Endothelial cell of umbilical vein (primary cell): ENCODE results near the gene FBXO11. TPM values are rescaled to one million over a fixed set of nuclear protein-coding genes. Genes with fewer than 3 reads are reported as not detected.

Source experiments
- BruUV-seq: library from RNA; stranded (reverse); fragments of 400-500 nt; replicated peaks from 2 replicates; lab custom pipeline; 2021; lab: Mats Ljungman, UMichigan
- CTCF ChIA-PET: fragments of 300-600, 350-600 bp; sonication (Branson Sonifier 250); formaldehyde crosslinking; loops from one replicate; lab custom pipeline; 2021; ENCODE audit warnings: antibody characterized with exemption, inconsistent platforms; lab: Charles Lee
- POLR2A ChIA-PET: fragments of 300-600, 350-600 bp; sonication (Branson Sonifier 250); formaldehyde crosslinking; loops from one replicate; lab custom pipeline; 2021; ENCODE audit warnings: antibody characterized with exemption, inconsistent platforms; lab: Charles Lee
- DNase-seq: peaks from one replicate; pipeline ENCODE4 v3.0.0-alpha.2; 2011; ENCODE audit warnings: low read depth, low spot score
- FAIRE-seq: peaks from 2 replicates; lab custom pipeline; 2011; peaks lifted over from hg19 to GRCh38; lab: Jason Lieb, UNC
- H2AFZ ChIP-seq: 2 replicates; pipeline ENCODE4 v1.6.0; 2012; ENCODE audit warnings: low read depth, low read length, control low read depth, inconsistent platforms
- H3K27ac ChIP-seq: 2 replicates; pipeline ENCODE4 v1.5.1; 2011; ENCODE audit warnings: low read depth, mild to moderate bottlenecking, control low read depth, low read length, moderate library complexity; ENCODE audit not compliant: insufficient read depth
- H3K27me3 ChIP-seq, 2 experiments: 2 replicates each; pipeline versions ENCODE4 v1.6.0 to v1.6.1; 2011; ENCODE audit warnings: low read length in 2 of 2, mixed read lengths in 1 of 2; ENCODE audit not compliant: control insufficient read depth in 2 of 2, insufficient read depth in 2 of 2
- H3K36me3 ChIP-seq, 2 experiments: 2 replicates in 1 of 2; 3 replicates in 1 of 2; pipeline ENCODE4 v1.5.1; 2011; ENCODE audit warnings: low read length in 2 of 2, mild to moderate bottlenecking in 1 of 2, moderate library complexity in 1 of 2; ENCODE audit not compliant: control insufficient read depth in 2 of 2, insufficient read depth in 2 of 2; ENCODE audit errors: extremely low read depth in 1 of 2
- H3K4me1 ChIP-seq: 3 replicates; pipeline ENCODE4 v1.5.1; 2011; ENCODE audit warnings: mild to moderate bottlenecking, low read length; ENCODE audit not compliant: control insufficient read depth, insufficient read depth; ENCODE audit errors: extremely low read depth
- H3K4me2 ChIP-seq: 2 replicates; pipeline ENCODE4 v1.6.1; 2011; ENCODE audit warnings: low read length, control low read depth, mixed read lengths; ENCODE audit not compliant: insufficient read depth
- H3K4me3 ChIP-seq, 3 experiments: fragments of 200-600 bp in 1 of 3; sonication (generic), shearing (Covaris generic) in 1 of 3; replicated peaks in 1 of 3; 2 replicates each; pipeline ENCODE4 v1.5.1; 2011 to 2016; ENCODE audit warnings: control low read depth in 3 of 3, low read length in 3 of 3, mild to moderate bottlenecking in 2 of 3, inconsistent platforms in 1 of 3, low read depth in 1 of 3, moderate library complexity in 1 of 3; ENCODE audit not compliant: insufficient read depth in 1 of 3
- H3K79me2 ChIP-seq: 2 replicates; pipeline ENCODE4 v1.6.0; 2012; ENCODE audit warnings: low read length, inconsistent platforms; ENCODE audit not compliant: control insufficient read depth, insufficient read depth
- H3K9ac ChIP-seq: replicated peaks from 2 replicates; pipeline ENCODE3; 2011; ENCODE audit warnings: low read length, control low read depth; ENCODE audit not compliant: insufficient read depth; ENCODE audit errors: extremely low read depth
- H3K9me1 ChIP-seq: replicated peaks from 3 replicates; pipeline ENCODE4 v1.6.0; 2011; ENCODE audit warnings: mild to moderate bottlenecking, low read length; ENCODE audit not compliant: control insufficient read depth, insufficient read depth; ENCODE audit errors: extremely low read depth
- H3K9me3 ChIP-seq: replicated peaks from 2 replicates; pipeline ENCODE4 v1.5.1; 2012; ENCODE audit warnings: low read length, inconsistent platforms; ENCODE audit not compliant: control insufficient read depth, insufficient read depth
- H4K20me1 ChIP-seq: replicated peaks from 2 replicates; pipeline ENCODE3; 2011; ENCODE audit warnings: mild to moderate bottlenecking, low read length; ENCODE audit not compliant: control insufficient read depth, insufficient read depth; ENCODE audit errors: extremely low read depth
- EZH2 ChIP-seq: IDR thresholded peaks from 2 replicates; pipeline ENCODE4 v1.6.1; 2012; ENCODE audit warnings: borderline replicate concordance, low read depth, mild to moderate bottlenecking, moderate library complexity, low read length, inconsistent platforms; ENCODE audit not compliant: severe bottlenecking
- FOS ChIP-seq: IDR thresholded peaks from 2 replicates; pipeline ENCODE4 v1.6.1; 2011; ENCODE audit warnings: mild to moderate bottlenecking, low read length, moderate library complexity, borderline replicate concordance; ENCODE audit not compliant: insufficient read depth
- GATA2 ChIP-seq: IDR thresholded peaks from 2 replicates; pipeline ENCODE4 v1.7.0; 2011; ENCODE audit warnings: low read depth, mild to moderate bottlenecking, moderate library complexity, mixed read lengths, low read length; ENCODE audit not compliant: insufficient read length, insufficient read depth
- JUN ChIP-seq: IDR thresholded peaks from 2 replicates; pipeline ENCODE4 v1.6.1; 2011; ENCODE audit warnings: borderline replicate concordance, low read depth; ENCODE audit not compliant: insufficient read length, insufficient read depth
- MYC ChIP-seq: IDR thresholded peaks from one replicate; pipeline ENCODE4 v1.6.1; 2011; ENCODE audit warnings: mild to moderate bottlenecking, low read depth, low read length
- POLR2A ChIP-seq: IDR thresholded peaks from 2 replicates; pipeline ENCODE4 v1.6.1; 2012; ENCODE audit warnings: low read depth, mild to moderate bottlenecking, control low read depth, low read length
- POLR2AphosphoS5 ChIP-seq: IDR thresholded peaks from 2 replicates; pipeline ENCODE4 v1.6.1; 2012; ENCODE audit warnings: low read depth, mild to moderate bottlenecking, control low read depth, low read length, moderate library complexity; ENCODE audit not compliant: insufficient read depth
- dilution Hi-C: fragments of 300-500 bp; cut with MboI; formaldehyde crosslinking; loops from one replicate; pipeline ENCODE4 v1.15.0; 2019; ENCODE audit warnings: low sequenced_read_pairs; ENCODE audit not compliant: extremely low pct_ligation_motif_present
- intact Hi-C: fragments of 100-400 bp; cut with micrococcal nuclease; formaldehyde crosslinking; loops from one replicate; pipeline ENCODE4 v1.10.0; 2022
- polyA plus RNA-seq, 4 experiments: library from polyadenylated mRNA; depleted of rRNA in 3 of 4; stranded (reverse) in 3 of 4; unstranded in 1 of 4; fragments of >200 nt; gene quantifications; 2 replicates each; pipeline versions ENCODE4 v1.2.1 to v1.2.3, GENCODE V29; 2011 to 2012; ENCODE audit warnings: missing spikeins in 1 of 4
- total RNA-seq: library from RNA; stranded (reverse); gene quantifications from 2 replicates; pipeline ENCODE4 v1.2.3, GENCODE V29; 2021
- TF ChIP-seq, protein P1 (sequence below), 2 donors: IDR thresholded peaks; 1 replicate in 1 of 2; 2 replicates in 1 of 2; pipeline ENCODE4 v1.5.1; 2011; ENCODE audit warnings: low read length in 2 of 2, mild to moderate bottlenecking in 2 of 2, moderate library complexity in 2 of 2, control low read depth in 1 of 2, inconsistent platforms in 1 of 2, low read depth in 1 of 2; ENCODE audit not compliant: insufficient read depth in 1 of 2; ENCODE audit errors: extremely low read depth in 1 of 2
- TF ChIP-seq, protein P2 (sequence below): IDR thresholded peaks from 2 replicates; pipeline ENCODE4 v1.6.1; 2011; ENCODE audit not compliant: insufficient read depth, insufficient read length

The FBXO11 gene
- total and polyA plus RNA-seq, 2 donors (not counting 3 experiments of a cell fraction or from before 2014, with no cell fraction given), result 23.4 to 59.6 TPM

DNA sequence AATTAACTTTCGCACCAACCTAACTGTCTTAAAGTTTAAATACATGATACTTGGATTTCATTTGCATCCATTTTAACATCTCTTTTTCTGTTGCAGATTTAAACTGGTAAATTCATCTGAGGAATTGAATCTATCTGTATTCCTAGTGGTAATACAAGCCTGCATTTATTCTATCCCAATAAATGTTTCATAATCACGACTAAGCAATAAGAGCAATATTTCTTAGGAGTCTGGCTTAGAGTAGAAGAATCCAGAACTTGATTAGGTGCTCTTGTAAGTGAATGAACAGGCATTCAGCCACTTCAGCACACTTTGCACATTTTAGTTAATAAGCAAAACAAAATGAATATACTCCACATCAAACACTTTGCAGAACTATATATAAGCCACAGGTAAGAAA lies 96.4 kb downstream of the FBXO11 start:
- Histone ChIP-seq H3K27ac (no peak overlapping the region), H3K4me3 (no peak overlapping the region), H3K4me2 (no peak overlapping the region), H3K36me3 (peaks cover 7 to 38% of the 10 kb centered on the region in 2 experiments), H3K4me1 (no peaks in the 10 kb centered on the region), H3K9me3 (no peaks in the 10 kb centered on the region), H2AFZ (no peak overlapping the region), H3K27me3 (no peaks in the 10 kb centered on the region), H3K79me2 (no peaks in the 10 kb centered on the region), H3K9me1 (no peaks in the 10 kb centered on the region), H4K20me1 (no peaks in the 10 kb centered on the region), H3K9ac (no peak overlapping the region)
- dilution Hi-C loops, result no loop called here
- TF ChIP-seq MYC (no peak), FOS (no peak), EZH2 (no peak), GATA2 (no peak)
- TF ChIP-seq, protein P1, sequence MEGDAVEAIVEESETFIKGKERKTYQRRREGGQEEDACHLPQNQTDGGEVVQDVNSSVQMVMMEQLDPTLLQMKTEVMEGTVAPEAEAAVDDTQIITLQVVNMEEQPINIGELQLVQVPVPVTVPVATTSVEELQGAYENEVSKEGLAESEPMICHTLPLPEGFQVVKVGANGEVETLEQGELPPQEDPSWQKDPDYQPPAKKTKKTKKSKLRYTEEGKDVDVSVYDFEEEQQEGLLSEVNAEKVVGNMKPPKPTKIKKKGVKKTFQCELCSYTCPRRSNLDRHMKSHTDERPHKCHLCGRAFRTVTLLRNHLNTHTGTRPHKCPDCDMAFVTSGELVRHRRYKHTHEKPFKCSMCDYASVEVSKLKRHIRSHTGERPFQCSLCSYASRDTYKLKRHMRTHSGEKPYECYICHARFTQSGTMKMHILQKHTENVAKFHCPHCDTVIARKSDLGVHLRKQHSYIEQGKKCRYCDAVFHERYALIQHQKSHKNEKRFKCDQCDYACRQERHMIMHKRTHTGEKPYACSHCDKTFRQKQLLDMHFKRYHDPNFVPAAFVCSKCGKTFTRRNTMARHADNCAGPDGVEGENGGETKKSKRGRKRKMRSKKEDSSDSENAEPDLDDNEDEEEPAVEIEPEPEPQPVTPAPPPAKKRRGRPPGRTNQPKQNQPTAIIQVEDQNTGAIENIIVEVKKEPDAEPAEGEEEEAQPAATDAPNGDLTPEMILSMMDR (IDR thresholded peaks at IDR 0.05; ENCODE audit: extremely low read depth in 1 of 2, insufficient read depth in 1 of 2, low read depth in 1 of 2, low read length in 2 of 2), result no peak
- no peak for DNase-seq
- ChIA-PET CTCF (no interaction called here), POLR2A (no interaction called here)
- intact Hi-C loops, result no loop called here
- no peak for FAIRE-seq
- no TSS peak for BruUV-seq

DNA sequence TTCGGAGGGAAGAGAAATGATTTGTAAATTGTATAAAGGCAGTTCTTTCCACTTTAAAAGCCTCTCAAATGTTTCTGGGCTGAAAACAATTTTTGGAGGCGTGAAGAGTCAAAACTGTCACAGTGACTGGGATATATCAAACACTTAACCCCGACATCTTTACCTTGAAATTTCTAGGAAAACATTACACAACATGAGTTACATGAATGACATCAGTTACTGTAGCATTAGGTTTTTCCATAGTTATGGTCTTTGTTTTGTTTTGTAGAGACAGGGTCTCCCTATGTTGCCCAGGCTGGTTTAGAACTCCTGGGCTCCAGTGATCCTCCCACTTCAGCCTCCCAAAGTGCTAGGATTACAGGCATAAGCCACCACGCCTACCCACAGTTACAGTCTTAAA lies 97.7 kb downstream of the FBXO11 start:
- Histone ChIP-seq H4K20me1 (peaks cover 3% of the 10 kb centered on the region), H3K27ac (no peak overlapping the region), H3K27me3 (no peaks in the 10 kb centered on the region), H3K4me2 (no peak overlapping the region), H3K4me3 (no peak overlapping the region), H3K9me1 (no peaks in the 10 kb centered on the region), H3K79me2 (no peaks in the 10 kb centered on the region), H3K4me1 (no peaks in the 10 kb centered on the region), H3K9me3 (no peaks in the 10 kb centered on the region), H3K36me3 (peaks cover 16 to 48% of the 10 kb centered on the region in 2 experiments), H3K9ac (no peak overlapping the region), H2AFZ (no peak overlapping the region)
- intact Hi-C loops, result no loop called here
- FAIRE-seq (no peak), DNase-seq (no peak)
- no peak for TF ChIP-seq FOS
- TF ChIP-seq, protein P1 (IDR thresholded peaks at IDR 0.05; ENCODE audit: extremely low read depth in 1 of 2, insufficient read depth in 1 of 2, low read depth in 1 of 2, low read length in 2 of 2), result no peak
- no peak for TF ChIP-seq MYC
- no peak for TF ChIP-seq GATA2
- no peak for TF ChIP-seq JUN
- no peak for TF ChIP-seq POLR2A
- TF ChIP-seq POLR2AphosphoS5, result no peak
- no peak for TF ChIP-seq EZH2
- TF ChIP-seq, protein P2, sequence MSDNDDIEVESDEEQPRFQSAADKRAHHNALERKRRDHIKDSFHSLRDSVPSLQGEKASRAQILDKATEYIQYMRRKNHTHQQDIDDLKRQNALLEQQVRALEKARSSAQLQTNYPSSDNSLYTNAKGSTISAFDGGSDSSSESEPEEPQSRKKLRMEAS, result no peak
- ChIA-PET POLR2A (no interaction called here), CTCF (interaction anchor here (1.2 to 1.5 kb wide), 2 partner anchors 298 to 371 kb away, joined by 3 read pairs; no protein-coding TSS in a partner anchor)
- BruUV-seq, result no TSS peak
- dilution Hi-C loops, result no loop called here
